Small intestine (tissue), 7 donors: ENCODE measurements around the gene FAM20C. TPM values are rescaled to one million over a fixed set of nuclear protein-coding genes. Genes with fewer than 3 reads are reported as not detected.

Source experiments
- DNase-seq, 2 donors: peaks; one replicate each; pipeline versions ENCODE4 v3.0.0 to v3.0.0-alpha.2; 2013
- FAIRE-seq: peaks from 2 replicates; lab custom pipeline; 2012; peaks lifted over from hg19 to GRCh38; lab: Jason Lieb, UNC
- H3K27ac ChIP-seq, 3 donors: one replicate each; pipeline ENCODE4 v1.5.1; 2013; ENCODE audit warnings: low read length in 2 of 3, mild to moderate bottlenecking in 2 of 3, control low read depth in 1 of 3, inconsistent platforms in 1 of 3, low read depth in 1 of 3, moderate library complexity in 1 of 3
- H3K27me3 ChIP-seq, 3 donors: one replicate each; pipeline ENCODE4 v1.6.1; 2013; ENCODE audit warnings: low read length in 3 of 3, inconsistent platforms in 1 of 3; ENCODE audit not compliant: control insufficient read depth in 3 of 3, insufficient read depth in 3 of 3
- H3K36me3 ChIP-seq, 3 donors: one replicate each; pipeline ENCODE4 v1.6.1; 2013; ENCODE audit warnings: low read length in 3 of 3, inconsistent platforms in 1 of 3, low read depth in 1 of 3, mild to moderate bottlenecking in 1 of 3, moderate library complexity in 1 of 3; ENCODE audit not compliant: control insufficient read depth in 3 of 3, insufficient read depth in 2 of 3
- H3K4me1 ChIP-seq, 3 donors: one replicate each; pipeline ENCODE4 v1.6.1; 2013; ENCODE audit warnings: low read length in 2 of 3, inconsistent platforms in 1 of 3, low read depth in 1 of 3, mild to moderate bottlenecking in 1 of 3, moderate library complexity in 1 of 3; ENCODE audit not compliant: control insufficient read depth in 3 of 3, insufficient read depth in 2 of 3
- H3K4me3 ChIP-seq, 3 donors: one replicate each; pipeline ENCODE4 v1.5.1; 2013; ENCODE audit warnings: low read length in 3 of 3, control low read depth in 1 of 3, inconsistent platforms in 1 of 3, low read depth in 1 of 3, mild to moderate bottlenecking in 1 of 3, moderate library complexity in 1 of 3
- H3K9me3 ChIP-seq, 2 donors: one replicate each; pipeline ENCODE4 v1.6.1; 2013; ENCODE audit warnings: low read depth in 1 of 2, low read length in 1 of 2; ENCODE audit not compliant: control insufficient read depth in 2 of 2, insufficient read depth in 1 of 2
- WGBS, 3 donors: extraction: QIAGEN DNeasy Blood & Tissue Kit; methylation state at CpG; one replicate each; pipeline ENCODE4 v1.1.7; 2013; 5-methylcytosine and 5-hydroxymethylcytosine counted together
- polyA plus RNA-seq, 4 donors: library from polyadenylated mRNA; stranded (reverse) in 3 of 4; unstranded in 1 of 4; fragments of 200-250 nt in 3 of 4; fragments of 120-200 nt in 1 of 4; gene quantifications; one replicate each; pipeline versions ENCODE4 v1.2.1 to v1.2.3, GENCODE V29; 2013
- donor health status: healthy with polysubstance abuse.
- donor health status: control.
- donor health status: control.
- donor health status: Bipolar disorder and iron deficiency.
- donor health status: healthy.

The FAM20C gene
- polyA plus RNA-seq, 4 donors, result 19.7 to 69.4 (median 32.1) TPM

GRCh38 chr7:252981-253380, 60.6 kb downstream of the FAM20C start:
- H3K9me3 ChIP-seq, result peaks cover 0 to 5% of the 10 kb centered on the region in 2 donors
- no peak for FAIRE-seq

GRCh38 chr7:253581-254336, 61.4 kb downstream of the FAM20C start:
- DNase-seq, result no peak
- Histone ChIP-seq H3K9me3 (peaks cover 0 to 5% of the 10 kb centered on the region in 2 donors), H3K36me3 (peaks cover 11 to 99% (median 14%) of the 10 kb centered on the region in 3 donors), H3K27me3 (no peaks in the 10 kb centered on the region), H3K27ac (no peak overlapping the region), H3K4me1 (no peaks in the 10 kb centered on the region), H3K4me3 (no peak overlapping the region)
- 89 to 95% (median 92%) methylated on average over 41 of the region's 41 CpGs for WGBS, 3 donors
- FAIRE-seq, result no peak

More at GRCh38 chr7:252981-253380, 60.6 kb downstream of the FAM20C start:
- no peak overlapping the region for H3K4me3 ChIP-seq
- 91 to 94% (median 93%) methylated on average over 22 of the region's 22 CpGs for WGBS, 3 donors
- no peak for DNase-seq
- no peak overlapping the region for H3K27ac ChIP-seq
- no peaks in the 10 kb centered on the region for H3K27me3 ChIP-seq
- peaks cover 0 to 2% (median 0%) of the 10 kb centered on the region in 3 donors for H3K4me1 ChIP-seq
- peaks cover 12 to 99% (median 12%) of the 10 kb centered on the region in 3 donors for H3K36me3 ChIP-seq

- DNase-seq (no peak), FAIRE-seq (no peak)
- WGBS, 3 donors, result 94 to 95% (median 94%) methylated on average over 31 of the region's 31 CpGs
- Histone ChIP-seq H3K4me3 (no peak overlapping the region), H3K36me3 (peaks cover 11 to 99% (median 17%) of the 10 kb centered on the region in 3 donors), H3K9me3 (peaks cover 0 to 8% of the 10 kb centered on the region in 2 donors), H3K27ac (no peak overlapping the region), H3K27me3 (no peaks in the 10 kb centered on the region), H3K4me1 (no peaks in the 10 kb centered on the region)
These were observed 62.1 kb downstream of the FAM20C start for GRCh38 chr7:254337-255037.

- H3K36me3 ChIP-seq, result peaks cover 11 to 99% (median 17%) of the 10 kb centered on the region in 3 donors
- DNase-seq (no peak), FAIRE-seq (no peak)
- H3K4me1 ChIP-seq, result no peaks in the 10 kb centered on the region
- no peak overlapping the region for H3K4me3 ChIP-seq
- 93 to 94% (median 94%) methylated on average over 19 of the region's 19 CpGs for WGBS, 3 donors
- H3K9me3 ChIP-seq, result peaks cover 0 to 8% of the 10 kb centered on the region in 2 donors
- H3K27ac ChIP-seq, result no peak overlapping the region
- no peaks in the 10 kb centered on the region for H3K27me3 ChIP-seq
These were observed 62.7 kb downstream of the FAM20C start for GRCh38 chr7:255038-255435.

- no peak for DNase-seq
These were observed 63.5 kb downstream of the FAM20C start for GRCh38 chr7:255721-256361.

GRCh38 chr7:256461-256940, 64.1 kb downstream of the FAM20C start:
- peaks cover 17 to 99% (median 17%) of the 10 kb centered on the region in 3 donors for H3K36me3 ChIP-seq
- H3K27me3 ChIP-seq, result no peaks in the 10 kb centered on the region
- DNase-seq (no peak), FAIRE-seq (no peak)
- no peaks in the 10 kb centered on the region for H3K4me1 ChIP-seq
- no peak overlapping the region for H3K27ac ChIP-seq
- peaks cover 0 to 19% of the 10 kb centered on the region in 2 donors for H3K9me3 ChIP-seq
- H3K4me3 ChIP-seq, result no peak overlapping the region
- 94 to 98% (median 94%) methylated on average over 38 of the region's 38 CpGs for WGBS, 3 donors

More at GRCh38 chr7:255721-256361, 63.5 kb downstream of the FAM20C start:
- Histone ChIP-seq H3K27ac (no peak overlapping the region), H3K9me3 (peaks cover 0 to 12% of the 10 kb centered on the region in 2 donors), H3K4me1 (no peaks in the 10 kb centered on the region), H3K27me3 (no peaks in the 10 kb centered on the region), H3K4me3 (no peak overlapping the region), H3K36me3 (peaks cover 16 to 99% (median 17%) of the 10 kb centered on the region in 3 donors)
- 94 to 97% (median 95%) methylated on average over 40 to 44 of the region's 44 CpGs for WGBS, 3 donors
- FAIRE-seq, result no peak

GRCh38 chr7:256981-257646, 64.7 kb downstream of the FAM20C start:
- DNase-seq (no peak), FAIRE-seq (no peak)
- 94 to 96% (median 95%) methylated on average over 28 to 29 of the region's 29 CpGs for WGBS, 3 donors
- no peaks in the 10 kb centered on the region for H3K27me3 ChIP-seq
- no peak overlapping the region for H3K27ac ChIP-seq
- H3K36me3 ChIP-seq, result peaks cover 17 to 99% (median 17%) of the 10 kb centered on the region in 3 donors
- no peaks in the 10 kb centered on the region for H3K4me1 ChIP-seq
- no peak overlapping the region for H3K4me3 ChIP-seq
- H3K9me3 ChIP-seq, result peaks cover 0 to 25% of the 10 kb centered on the region in 2 donors

GRCh38 chr7:257647-257992, 65.2 kb downstream of the FAM20C start:
- FAIRE-seq (no peak), DNase-seq (no peak)
- peaks cover 0 to 30% of the 10 kb centered on the region in 2 donors for H3K9me3 ChIP-seq
- no peak overlapping the region for H3K27ac ChIP-seq
- WGBS, 3 donors, result 66 to 85% (median 83%) methylated on average over 5 of the region's 5 CpGs
- H3K27me3 ChIP-seq, result no peaks in the 10 kb centered on the region
- H3K4me1 ChIP-seq, result no peaks in the 10 kb centered on the region
- no peak overlapping the region for H3K4me3 ChIP-seq
- peaks cover 15 to 97% (median 17%) of the 10 kb centered on the region in 3 donors for H3K36me3 ChIP-seq
